Measurements from ENCODE around the gene ZNF140.

DNA sequence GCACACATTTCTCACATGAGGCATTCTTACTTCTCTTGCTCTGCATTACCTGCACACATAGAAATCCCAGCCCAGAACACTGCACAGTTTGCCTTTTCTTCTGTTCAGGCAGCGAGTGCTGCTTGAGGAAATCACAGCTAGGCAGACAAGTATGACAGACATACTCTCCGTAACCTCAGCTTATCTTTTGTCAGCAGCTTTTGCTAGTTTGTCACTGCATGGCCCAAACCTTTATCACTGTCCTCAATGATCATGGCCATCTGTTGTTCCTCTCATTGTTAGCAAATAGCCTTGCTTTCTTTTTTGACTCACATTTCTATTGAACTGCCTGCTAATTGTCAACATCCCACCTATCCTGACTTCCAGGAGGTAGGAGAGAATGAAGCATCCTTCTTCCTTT is 55.0 kb downstream of the ZNF140 start:
- TF ChIP-seq, protein P1, sequence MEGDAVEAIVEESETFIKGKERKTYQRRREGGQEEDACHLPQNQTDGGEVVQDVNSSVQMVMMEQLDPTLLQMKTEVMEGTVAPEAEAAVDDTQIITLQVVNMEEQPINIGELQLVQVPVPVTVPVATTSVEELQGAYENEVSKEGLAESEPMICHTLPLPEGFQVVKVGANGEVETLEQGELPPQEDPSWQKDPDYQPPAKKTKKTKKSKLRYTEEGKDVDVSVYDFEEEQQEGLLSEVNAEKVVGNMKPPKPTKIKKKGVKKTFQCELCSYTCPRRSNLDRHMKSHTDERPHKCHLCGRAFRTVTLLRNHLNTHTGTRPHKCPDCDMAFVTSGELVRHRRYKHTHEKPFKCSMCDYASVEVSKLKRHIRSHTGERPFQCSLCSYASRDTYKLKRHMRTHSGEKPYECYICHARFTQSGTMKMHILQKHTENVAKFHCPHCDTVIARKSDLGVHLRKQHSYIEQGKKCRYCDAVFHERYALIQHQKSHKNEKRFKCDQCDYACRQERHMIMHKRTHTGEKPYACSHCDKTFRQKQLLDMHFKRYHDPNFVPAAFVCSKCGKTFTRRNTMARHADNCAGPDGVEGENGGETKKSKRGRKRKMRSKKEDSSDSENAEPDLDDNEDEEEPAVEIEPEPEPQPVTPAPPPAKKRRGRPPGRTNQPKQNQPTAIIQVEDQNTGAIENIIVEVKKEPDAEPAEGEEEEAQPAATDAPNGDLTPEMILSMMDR (IDR thresholded peaks at IDR 0.05; ENCODE audit: low read length) = no peak
- no peak for TF ChIP-seq EZH2 (optimal IDR thresholded peaks at IDR 0.05; ENCODE audit: low read depth, low read length)
